Measurements from ENCODE around the gene PLEKHA7. TPM values are rescaled to one million over a fixed set of nuclear protein-coding genes. Genes with fewer than 3 reads are reported as not detected.
"Not testable (repeated sequence)": the region's sequence is repeated elsewhere in the genome, so short reads cannot be mapped to it uniquely, and the experiment has no call there.

PLEKHA7 gene, protein sequence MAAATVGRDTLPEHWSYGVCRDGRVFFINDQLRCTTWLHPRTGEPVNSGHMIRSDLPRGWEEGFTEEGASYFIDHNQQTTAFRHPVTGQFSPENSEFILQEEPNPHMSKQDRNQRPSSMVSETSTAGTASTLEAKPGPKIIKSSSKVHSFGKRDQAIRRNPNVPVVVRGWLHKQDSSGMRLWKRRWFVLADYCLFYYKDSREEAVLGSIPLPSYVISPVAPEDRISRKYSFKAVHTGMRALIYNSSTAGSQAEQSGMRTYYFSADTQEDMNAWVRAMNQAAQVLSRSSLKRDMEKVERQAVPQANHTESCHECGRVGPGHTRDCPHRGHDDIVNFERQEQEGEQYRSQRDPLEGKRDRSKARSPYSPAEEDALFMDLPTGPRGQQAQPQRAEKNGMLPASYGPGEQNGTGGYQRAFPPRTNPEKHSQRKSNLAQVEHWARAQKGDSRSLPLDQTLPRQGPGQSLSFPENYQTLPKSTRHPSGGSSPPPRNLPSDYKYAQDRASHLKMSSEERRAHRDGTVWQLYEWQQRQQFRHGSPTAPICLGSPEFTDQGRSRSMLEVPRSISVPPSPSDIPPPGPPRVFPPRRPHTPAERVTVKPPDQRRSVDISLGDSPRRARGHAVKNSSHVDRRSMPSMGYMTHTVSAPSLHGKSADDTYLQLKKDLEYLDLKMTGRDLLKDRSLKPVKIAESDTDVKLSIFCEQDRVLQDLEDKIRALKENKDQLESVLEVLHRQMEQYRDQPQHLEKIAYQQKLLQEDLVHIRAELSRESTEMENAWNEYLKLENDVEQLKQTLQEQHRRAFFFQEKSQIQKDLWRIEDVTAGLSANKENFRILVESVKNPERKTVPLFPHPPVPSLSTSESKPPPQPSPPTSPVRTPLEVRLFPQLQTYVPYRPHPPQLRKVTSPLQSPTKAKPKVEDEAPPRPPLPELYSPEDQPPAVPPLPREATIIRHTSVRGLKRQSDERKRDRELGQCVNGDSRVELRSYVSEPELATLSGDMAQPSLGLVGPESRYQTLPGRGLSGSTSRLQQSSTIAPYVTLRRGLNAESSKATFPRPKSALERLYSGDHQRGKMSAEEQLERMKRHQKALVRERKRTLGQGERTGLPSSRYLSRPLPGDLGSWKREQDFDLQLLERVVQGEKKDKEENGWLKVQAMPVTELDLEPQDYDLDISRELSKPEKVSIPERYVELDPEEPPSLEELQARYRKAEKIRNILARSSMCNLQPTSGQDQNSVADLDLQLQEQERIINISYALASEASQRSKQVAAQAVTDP
- total RNA-seq, result 1 to 10 TPM; 5.1 to 5.6 TPM

DNA sequence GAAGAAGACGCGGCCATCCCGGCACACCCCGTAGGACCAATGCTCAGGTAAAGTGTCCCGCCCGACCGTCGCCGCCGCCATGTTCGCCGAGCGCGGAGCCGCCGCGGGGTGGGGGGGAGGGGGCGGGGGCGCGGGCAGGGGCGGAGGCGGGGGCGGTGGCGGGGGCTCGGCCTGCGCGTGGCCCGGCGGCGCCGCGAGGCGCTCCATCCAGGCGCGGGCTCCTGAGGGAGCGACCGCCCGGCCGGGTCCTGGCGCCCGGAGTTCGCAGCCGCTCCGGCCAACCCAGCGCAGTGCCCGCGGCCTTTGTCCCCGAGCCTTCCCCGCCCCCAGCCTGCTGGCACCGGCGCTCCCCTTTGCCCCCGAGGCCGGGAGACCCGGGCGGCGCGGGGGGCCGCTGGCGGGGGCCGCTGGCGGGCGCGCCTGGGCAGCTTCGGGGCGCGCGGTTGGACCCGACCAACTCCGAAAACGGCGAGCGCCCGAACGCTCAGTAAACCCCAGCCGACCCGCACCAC, at the start of gene PLEKHA7:
TSS of gene PLEKHA7 (minus strand) at position 94 of the 512 bp plus-strand sequence. CDS start at position 81, 13 bp downstream.
- peak within 1 kb of the TSS; percentile 81 for H3K4me3 Mint-ChIP-seq
- no peaks in the 10 kb centered on the region for H3K9me3 Mint-ChIP-seq
- peak; percentile 13 for DNase-seq
- H3K27ac Mint-ChIP-seq, result no peak within 1 kb of the TSS
- no peaks in the 10 kb centered on the region for H3K36me3 Mint-ChIP-seq
- H3K4me1 Mint-ChIP-seq, result peaks cover 7% of the 10 kb centered on the region
- H3K27me3 Mint-ChIP-seq, result peaks cover 29% of the 10 kb centered on the region

DNA sequence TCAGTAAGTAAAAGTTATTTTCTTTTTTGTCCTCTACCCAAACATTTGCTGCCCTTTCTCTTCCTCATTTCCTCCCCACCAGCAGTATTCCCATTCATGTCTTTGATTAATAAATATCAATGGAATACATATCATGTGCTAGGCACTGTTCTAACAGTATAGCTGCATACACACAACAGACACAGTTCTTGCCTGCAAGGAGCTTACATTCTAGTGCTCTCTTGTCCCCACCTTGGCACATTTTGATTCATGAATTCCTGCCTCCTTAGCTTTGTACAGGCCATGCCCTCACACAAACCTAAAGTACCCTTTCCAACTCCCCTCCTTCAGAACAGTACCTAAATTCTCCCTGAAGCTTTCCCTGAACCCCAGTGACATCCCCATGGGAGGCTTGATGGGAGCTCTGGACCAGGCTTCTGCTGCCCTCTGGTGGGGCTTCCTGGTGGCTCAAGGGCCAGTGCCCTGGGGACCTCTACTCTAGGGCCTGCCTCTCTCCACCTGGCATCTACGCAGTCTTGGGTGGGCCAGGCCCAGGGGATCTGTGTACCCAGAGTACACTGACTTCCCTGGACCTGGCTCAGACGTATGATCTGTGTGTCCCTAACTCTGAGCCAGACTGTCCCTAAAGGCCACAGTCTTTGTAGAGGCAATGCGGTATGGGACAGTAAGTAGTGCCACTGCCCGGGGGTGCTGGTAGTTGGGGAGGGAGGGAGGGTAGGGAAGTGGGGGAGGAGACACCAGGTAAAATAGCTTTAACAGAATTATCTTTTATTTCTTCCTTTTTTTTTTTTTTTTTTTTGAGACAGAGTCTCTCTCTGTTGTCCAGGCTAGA, 49.2 kb upstream of the PLEKHA7 start:
- no peak overlapping the region for H3K27ac Mint-ChIP-seq
- H3K27me3 Mint-ChIP-seq, result no peaks in the 10 kb centered on the region
- H3K9me3 Mint-ChIP-seq, result peaks cover 2% of the 10 kb centered on the region
- peaks cover 2% of the 10 kb centered on the region for H3K36me3 Mint-ChIP-seq
- H3K4me3 Mint-ChIP-seq, result no peak overlapping the region
- no peaks in the 10 kb centered on the region for H3K4me1 Mint-ChIP-seq
- DNase-seq, result peak; percentile 60

DNA sequence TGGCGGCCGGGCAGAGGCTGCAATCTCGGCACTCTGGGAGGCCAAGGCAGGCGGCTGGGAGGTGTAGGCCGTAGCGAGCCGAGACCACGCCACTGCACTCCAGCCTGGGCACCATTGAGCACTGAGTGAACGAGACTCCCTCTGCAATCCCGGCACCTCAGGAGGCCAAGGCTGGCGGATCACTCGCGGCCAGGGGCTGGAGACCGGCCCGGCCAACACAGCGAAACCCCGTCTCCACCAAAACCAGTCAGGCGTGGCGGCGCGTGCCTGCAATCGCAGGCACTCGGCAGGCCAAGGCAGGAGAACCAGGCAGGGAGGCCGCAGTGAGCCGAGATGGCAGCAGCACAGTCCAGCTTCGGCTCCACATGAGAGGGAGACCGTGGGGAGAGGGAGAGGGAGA, 36.9 kb upstream of the PLEKHA7 start:
- not testable (repeated sequence) for H3K27me3 Mint-ChIP-seq, H3K4me1 Mint-ChIP-seq, H3K36me3 Mint-ChIP-seq, H3K27ac Mint-ChIP-seq, H3K4me3 Mint-ChIP-seq, H3K9me3 Mint-ChIP-seq, DNase-seq

DNA sequence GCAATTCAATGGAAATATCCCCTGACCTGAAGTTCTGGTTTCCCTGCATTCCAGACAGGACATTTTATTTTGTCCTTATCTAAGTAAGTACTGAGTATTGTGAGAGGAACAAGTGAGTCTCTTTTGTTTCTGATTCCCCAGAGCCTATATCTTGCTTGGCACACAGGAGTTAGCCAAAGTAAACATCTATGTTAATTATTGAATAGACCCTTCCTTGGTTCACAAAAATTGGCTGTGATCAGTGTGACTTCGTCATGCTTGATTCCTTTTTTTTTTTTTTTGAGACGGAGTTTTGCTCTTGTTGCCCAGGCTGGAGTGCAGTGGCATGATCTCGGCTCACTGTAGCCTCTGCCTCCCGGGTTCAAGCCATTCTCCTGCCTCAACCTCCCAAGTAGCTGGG, 34.3 kb upstream of the PLEKHA7 start:
- not testable (repeated sequence) for H3K9me3 Mint-ChIP-seq, H3K36me3 Mint-ChIP-seq, H3K27ac Mint-ChIP-seq, H3K4me3 Mint-ChIP-seq, H3K4me1 Mint-ChIP-seq, H3K27me3 Mint-ChIP-seq, DNase-seq

DNA sequence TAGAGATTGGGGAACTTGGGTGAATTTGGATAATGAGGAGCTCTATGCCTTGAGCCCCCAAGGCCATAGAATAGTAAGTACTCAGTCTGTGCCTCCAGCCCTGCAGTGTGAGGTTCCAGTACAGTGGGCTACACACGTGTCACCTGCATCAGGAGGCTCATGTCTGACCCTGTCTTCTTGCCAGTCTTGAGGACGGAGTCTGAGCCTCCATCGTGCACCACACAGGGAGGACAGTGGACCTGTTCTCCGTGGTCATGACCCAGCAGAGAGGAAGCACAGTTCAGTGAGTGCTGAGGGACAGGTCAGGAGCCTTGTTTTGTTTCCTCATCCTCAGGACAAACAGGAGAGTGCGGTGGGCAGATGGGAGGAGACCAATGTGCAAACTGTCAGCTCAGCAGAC, 32.5 kb upstream of the PLEKHA7 start:
- H3K27ac Mint-ChIP-seq, result no peak overlapping the region
- no peaks in the 10 kb centered on the region for H3K36me3 Mint-ChIP-seq
- H3K27me3 Mint-ChIP-seq, result peaks cover 1% of the 10 kb centered on the region
- H3K9me3 Mint-ChIP-seq, result no peaks in the 10 kb centered on the region
- H3K4me1 Mint-ChIP-seq, result no peaks in the 10 kb centered on the region
- no peak for DNase-seq
- no peak overlapping the region for H3K4me3 Mint-ChIP-seq

DNA sequence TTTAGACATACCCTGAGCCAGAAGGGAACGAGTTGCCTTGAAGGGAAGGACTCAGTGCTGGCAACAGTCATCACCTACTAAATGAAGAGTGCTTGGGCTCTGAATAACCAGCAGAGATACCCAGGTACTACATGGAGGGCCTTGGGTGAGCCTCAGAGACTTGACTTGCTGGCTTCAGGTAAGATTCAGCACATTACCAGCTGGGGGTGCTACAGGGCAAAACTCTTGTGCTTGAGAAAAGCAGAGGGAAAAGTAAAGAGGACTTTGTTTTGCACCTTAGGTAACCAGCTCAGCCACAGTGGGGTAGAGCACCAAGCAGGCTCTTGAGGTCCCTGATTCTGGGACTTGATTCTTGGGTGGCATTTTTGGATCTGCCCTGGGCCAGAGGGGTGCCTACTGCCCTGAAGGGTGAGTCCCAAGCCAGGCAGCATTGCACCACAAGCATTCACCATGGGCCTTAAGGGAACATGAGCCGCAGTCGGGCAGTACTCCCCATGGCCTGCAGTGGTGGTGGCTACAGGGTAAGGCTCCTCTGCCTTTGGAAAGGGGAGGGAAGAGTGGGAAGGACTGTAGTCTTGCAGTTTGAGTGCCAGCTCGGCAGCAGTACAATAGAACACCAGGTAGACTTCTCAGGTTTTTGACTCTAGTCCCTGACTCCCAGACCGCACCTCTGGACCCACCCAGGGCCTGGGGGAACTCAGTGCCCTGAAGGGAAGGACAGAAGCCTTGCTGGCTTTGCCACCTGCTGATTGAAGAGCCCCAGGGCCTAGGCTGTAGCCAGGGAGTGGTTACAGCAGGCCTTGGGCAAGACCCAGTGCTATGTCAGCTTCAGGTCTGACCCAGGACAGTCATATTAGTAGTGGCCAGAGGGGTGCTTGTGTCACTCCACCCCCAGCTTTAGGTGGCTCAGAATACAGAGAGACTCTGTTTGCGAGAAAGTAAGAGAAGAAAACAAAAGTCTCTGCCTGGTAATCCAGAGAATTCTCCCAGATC, 22.7 kb upstream of the PLEKHA7 start:
- no peak for DNase-seq
- Mint-ChIP-seq H3K4me3 (no peak overlapping the region), H3K9me3 (peaks cover 4% of the 10 kb centered on the region), H3K27me3 (peaks cover 8% of the 10 kb centered on the region), H3K4me1 (no peaks in the 10 kb centered on the region), H3K27ac (no peak overlapping the region), H3K36me3 (peaks cover 8% of the 10 kb centered on the region)

DNA sequence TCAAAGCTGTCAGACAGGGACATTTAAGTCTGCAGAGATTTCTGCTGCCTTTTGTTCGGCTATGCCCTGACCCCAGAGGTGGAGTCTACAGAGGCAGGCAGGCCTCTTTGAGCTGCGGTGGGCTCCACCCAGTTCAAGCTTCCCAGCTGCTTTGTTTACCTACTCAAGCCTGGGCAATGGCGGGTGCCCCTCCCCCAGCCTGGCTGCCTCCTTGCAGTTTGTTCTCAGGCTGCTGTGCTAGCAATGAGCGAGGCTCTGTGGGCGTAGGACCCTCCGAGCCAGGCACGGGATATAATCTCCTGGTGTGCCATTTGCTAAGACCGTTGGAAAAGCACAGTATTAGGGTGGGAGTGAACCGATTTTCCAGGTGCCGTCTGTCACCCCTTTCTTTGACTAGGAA, 19.8 kb upstream of the PLEKHA7 start:
- not testable (repeated sequence) for H3K4me1 Mint-ChIP-seq, H3K27ac Mint-ChIP-seq, H3K4me3 Mint-ChIP-seq, H3K27me3 Mint-ChIP-seq, DNase-seq, H3K9me3 Mint-ChIP-seq, H3K36me3 Mint-ChIP-seq

DNA sequence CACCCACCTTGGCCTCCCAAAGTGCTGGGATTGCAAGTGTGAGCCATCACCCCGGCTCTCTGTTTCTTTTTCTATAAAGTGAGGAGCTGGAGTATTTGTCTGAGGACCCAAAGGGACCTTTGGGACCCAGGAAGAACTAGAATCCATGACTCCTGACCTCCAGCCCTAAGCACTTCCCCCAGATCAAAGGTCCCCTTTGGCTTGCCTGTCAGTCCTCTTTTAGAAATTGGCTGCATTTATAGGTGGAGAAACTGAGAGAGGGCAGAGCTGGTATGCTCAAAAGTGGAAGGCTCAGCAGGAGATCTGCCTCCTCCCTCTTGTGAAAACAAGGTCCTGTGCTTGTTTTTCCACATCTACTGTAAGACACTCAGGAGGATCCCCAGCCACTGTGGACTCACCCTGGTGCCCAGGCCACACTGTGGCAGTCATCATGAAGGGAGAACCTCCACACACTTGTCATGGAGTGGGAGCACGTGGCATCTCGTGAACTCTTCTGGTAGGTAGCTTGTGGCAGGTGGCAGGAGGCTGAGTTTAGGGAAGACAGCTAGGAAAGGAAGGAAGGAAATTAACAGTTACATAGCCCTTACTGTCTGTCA, 12.4 kb upstream of the PLEKHA7 start:
- no peak for DNase-seq
- H3K9me3 Mint-ChIP-seq, result peaks cover 4% of the 10 kb centered on the region
- no peaks in the 10 kb centered on the region for H3K4me1 Mint-ChIP-seq
- H3K4me3 Mint-ChIP-seq, result no peak overlapping the region
- H3K27ac Mint-ChIP-seq, result no peak overlapping the region
- no peaks in the 10 kb centered on the region for H3K36me3 Mint-ChIP-seq
- H3K27me3 Mint-ChIP-seq, result no peaks in the 10 kb centered on the region

DNA sequence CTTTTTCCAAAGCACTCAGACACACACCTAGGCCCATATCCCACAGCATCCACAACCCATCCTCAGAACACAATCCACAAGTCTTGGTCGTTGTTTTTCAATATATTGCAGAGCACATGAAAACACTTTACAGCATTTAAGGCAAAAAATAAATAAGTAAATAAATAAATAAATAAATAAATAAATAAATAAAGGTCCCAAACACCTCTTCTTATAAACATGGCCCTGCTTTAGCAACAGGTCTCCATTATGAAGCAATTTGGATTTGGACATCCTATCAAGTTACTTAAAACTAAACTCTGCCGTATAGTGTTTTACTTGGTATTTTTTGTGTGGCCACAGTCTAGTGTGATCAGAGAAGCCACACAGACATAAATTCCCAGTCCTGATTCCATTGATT, 10.7 kb upstream of the PLEKHA7 start:
- H3K36me3 Mint-ChIP-seq, result no peaks in the 10 kb centered on the region
- DNase-seq, result no peak
- no peak overlapping the region for H3K4me3 Mint-ChIP-seq
- H3K27me3 Mint-ChIP-seq, result no peaks in the 10 kb centered on the region
- H3K9me3 Mint-ChIP-seq, result no peaks in the 10 kb centered on the region
- H3K4me1 Mint-ChIP-seq, result no peaks in the 10 kb centered on the region
- no peak overlapping the region for H3K27ac Mint-ChIP-seq

DNA sequence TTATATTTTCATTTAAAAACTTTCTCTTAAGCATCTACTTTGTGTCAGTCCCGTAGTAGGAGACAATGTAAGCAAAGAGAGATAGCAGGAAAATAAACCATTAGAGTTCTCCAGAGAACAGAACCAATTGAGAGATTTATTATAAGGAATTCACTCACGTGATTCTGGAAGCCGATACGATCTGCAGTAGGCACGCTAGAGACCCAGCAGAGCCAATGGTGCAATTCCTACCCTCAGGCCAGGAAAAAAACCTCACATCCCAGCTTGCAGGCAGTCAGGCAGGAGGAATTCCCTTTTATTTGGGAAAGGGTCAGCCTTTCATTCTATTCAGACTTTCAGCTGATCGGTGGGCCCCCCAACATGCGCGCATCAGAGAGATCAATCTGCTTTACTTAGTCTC, 7.3 kb upstream of the PLEKHA7 start:
- no peaks in the 10 kb centered on the region for H3K9me3 Mint-ChIP-seq
- DNase-seq, result no peak
- H3K27me3 Mint-ChIP-seq, result peaks cover 6% of the 10 kb centered on the region
- H3K36me3 Mint-ChIP-seq, result no peaks in the 10 kb centered on the region
- no peaks in the 10 kb centered on the region for H3K4me1 Mint-ChIP-seq
- H3K4me3 Mint-ChIP-seq, result no peak overlapping the region
- H3K27ac Mint-ChIP-seq, result no peak overlapping the region

DNA sequence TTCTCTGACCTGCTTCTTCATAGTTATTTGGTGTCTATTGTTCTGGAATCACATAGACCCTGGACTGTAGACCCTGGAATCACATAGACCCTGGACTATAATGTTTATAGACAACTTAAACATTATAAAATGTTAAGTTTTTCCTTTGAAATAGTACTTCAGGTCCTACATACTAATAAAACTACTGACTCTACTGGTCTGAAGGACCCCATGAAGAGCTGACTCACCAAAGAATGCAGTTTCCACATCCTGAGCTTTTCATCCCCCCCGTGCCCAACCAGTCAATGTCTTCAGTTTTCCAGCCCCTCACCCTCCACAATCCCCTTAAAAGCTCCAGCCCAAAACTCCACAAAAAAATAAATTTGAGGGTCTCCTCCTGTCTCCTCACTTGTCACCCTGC, 6.6 kb upstream of the PLEKHA7 start:
- no peak overlapping the region for H3K27ac Mint-ChIP-seq
- no peaks in the 10 kb centered on the region for H3K36me3 Mint-ChIP-seq

DNA sequence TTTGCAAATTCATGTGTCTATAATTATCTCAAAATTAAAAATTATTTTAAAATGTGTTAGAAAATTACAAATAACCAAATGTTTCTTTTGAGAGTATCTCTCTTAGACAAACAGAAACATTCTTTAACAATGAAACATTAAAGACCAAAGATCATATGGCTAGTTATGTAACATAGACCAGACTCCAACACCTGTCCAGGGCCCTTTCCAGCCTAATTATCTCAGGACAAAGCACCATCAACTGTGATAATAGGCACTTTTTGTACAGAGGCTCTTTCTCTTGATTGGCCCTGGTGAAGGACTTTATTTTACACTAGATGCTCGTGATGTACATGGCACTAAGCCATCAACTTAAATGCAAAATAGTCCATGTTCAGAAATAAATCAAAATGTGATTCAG, 5.0 kb upstream of the PLEKHA7 start:
- H3K36me3 Mint-ChIP-seq, result no peaks in the 10 kb centered on the region
- peaks cover 5% of the 10 kb centered on the region for H3K4me1 Mint-ChIP-seq
- H3K4me3 Mint-ChIP-seq, result no peak overlapping the region
- peaks cover 26% of the 10 kb centered on the region for H3K27me3 Mint-ChIP-seq
- no peak for DNase-seq
- no peaks in the 10 kb centered on the region for H3K9me3 Mint-ChIP-seq
- H3K27ac Mint-ChIP-seq, result no peak overlapping the region

More for the DNA sequence above, 6.6 kb upstream of the PLEKHA7 start:
- Mint-ChIP-seq H3K27me3 (peaks cover 13% of the 10 kb centered on the region), H3K9me3 (no peaks in the 10 kb centered on the region), H3K4me1 (no peaks in the 10 kb centered on the region), H3K4me3 (no peak overlapping the region)
- DNase-seq, result no peak

DNA sequence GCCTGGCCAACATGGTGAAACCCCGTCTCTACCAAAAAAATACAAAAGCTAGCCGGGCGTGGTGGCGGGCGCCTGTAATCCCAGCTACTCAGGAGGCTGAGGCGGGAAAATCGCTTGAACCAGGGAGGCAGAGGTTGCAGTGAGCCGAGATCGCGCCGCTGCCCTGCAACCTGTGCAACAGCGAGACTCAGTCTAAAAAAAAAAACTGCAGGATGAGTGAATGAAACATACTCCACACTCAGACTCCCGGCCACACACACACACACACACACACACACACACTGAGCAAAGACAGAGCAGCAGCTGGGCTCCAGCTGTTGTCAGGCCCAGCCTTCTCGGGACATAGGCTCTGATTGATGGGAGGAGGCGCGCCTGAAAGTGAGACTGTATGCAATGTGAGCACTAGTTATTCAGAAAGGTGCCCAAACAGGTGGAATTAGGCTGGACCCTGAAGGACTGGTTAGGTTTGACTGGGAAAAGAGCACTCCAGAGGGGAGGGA, 1.5 kb upstream of the PLEKHA7 start:
- peaks cover 7% of the 10 kb centered on the region for H3K4me1 Mint-ChIP-seq
- H3K9me3 Mint-ChIP-seq, result no peaks in the 10 kb centered on the region

More for the DNA sequence above, 1.5 kb upstream of the PLEKHA7 start:
- no peak for DNase-seq
- no peak overlapping the region for H3K27ac Mint-ChIP-seq
- H3K4me3 Mint-ChIP-seq, result no peak overlapping the region
- H3K36me3 Mint-ChIP-seq, result no peaks in the 10 kb centered on the region
- peaks cover 26% of the 10 kb centered on the region for H3K27me3 Mint-ChIP-seq
